ENCODE data around the gene FAM47E.

The FAM47E gene

GRCh38 chr4:76251441-76252270 is at the start of gene FAM47E:
TSS of gene FAM47E (plus strand) at chr4:76251721. CDS start at chr4:76251747, 26 bp downstream.
- no peak for DNase-seq (ENCODE audit: low read depth in 2 of 2, low spot score in 1 of 2)

GRCh38 chr4:76203541-76203940 is 48.0 kb upstream of the FAM47E start:
- no peak for DNase-seq (ENCODE audit: low read depth in 2 of 2, low spot score in 1 of 2)

GRCh38 chr4:76204936-76205335 is 46.6 kb upstream of the FAM47E start:
- no peak for DNase-seq (ENCODE audit: low read depth in 2 of 2, low spot score in 1 of 2)

- DNase-seq (ENCODE audit: low read depth in 2 of 2, low spot score in 1 of 2) = no peak
These were observed 46.0 kb upstream of the FAM47E start for GRCh38 chr4:76205476-76205875.

GRCh38 chr4:76206222-76206942 is 45.1 kb upstream of the FAM47E start:
- no peak for DNase-seq (ENCODE audit: low read depth in 2 of 2, low spot score in 1 of 2)

- DNase-seq (ENCODE audit: low read depth in 2 of 2, low spot score in 1 of 2) = no peak
These were observed 44.0 kb upstream of the FAM47E start for GRCh38 chr4:76207549-76207948.

- DNase-seq (ENCODE audit: low read depth in 2 of 2, low spot score in 1 of 2) = no peak
These were observed 43.3 kb upstream of the FAM47E start for GRCh38 chr4:76208005-76208765.

- DNase-seq (ENCODE audit: low read depth in 2 of 2, low spot score in 1 of 2) = no peak
These were observed 41.6 kb upstream of the FAM47E start for GRCh38 chr4:76209881-76210280.

- DNase-seq (ENCODE audit: low read depth in 2 of 2, low spot score in 1 of 2) = no peak
These were observed 41.1 kb upstream of the FAM47E start for GRCh38 chr4:76210452-76210851.

GRCh38 chr4:76211769-76212708 is 39.5 kb upstream of the FAM47E start:
- DNase-seq (ENCODE audit: low read depth in 2 of 2, low spot score in 1 of 2) = no peak

GRCh38 chr4:76212851-76213414 is 38.6 kb upstream of the FAM47E start:
- no peak for DNase-seq (ENCODE audit: low read depth in 2 of 2, low spot score in 1 of 2)

GRCh38 chr4:76213415-76214176 is 37.9 kb upstream of the FAM47E start, which contains the start of gene SCARB2:
TSS of gene SCARB2 (minus strand) at chr4:76213824. CDS start at chr4:76213543, 281 bp downstream.
- DNase-seq (ENCODE audit: low read depth in 2 of 2, low spot score in 1 of 2) = peak in 1 of 2 donors; percentile 44

- no peak for DNase-seq (ENCODE audit: low read depth in 2 of 2, low spot score in 1 of 2)
These were observed 37.3 kb upstream of the FAM47E start for GRCh38 chr4:76214177-76214675.

GRCh38 chr4:76215077-76215476 is 36.4 kb upstream of the FAM47E start:
- DNase-seq (ENCODE audit: low read depth in 2 of 2, low spot score in 1 of 2) = no peak

- DNase-seq (ENCODE audit: low read depth in 2 of 2, low spot score in 1 of 2) = no peak
These were observed 35.0 kb upstream of the FAM47E start for GRCh38 chr4:76216524-76216923.

GRCh38 chr4:76216975-76217814 is 34.3 kb upstream of the FAM47E start:
- DNase-seq (ENCODE audit: low read depth in 2 of 2, low spot score in 1 of 2) = no peak

- no peak for DNase-seq (ENCODE audit: low read depth in 2 of 2, low spot score in 1 of 2)
These were observed 32.0 kb upstream of the FAM47E start for GRCh38 chr4:76219299-76220055.

- DNase-seq (ENCODE audit: low read depth in 2 of 2, low spot score in 1 of 2) = no peak
These were observed 27.4 kb upstream of the FAM47E start for GRCh38 chr4:76224171-76224570.

All from stimulated activated CD8-positive, alpha-beta memory T cell treated with anti-CD3 and anti-CD28 coated beads, Interleukin-4, amount 100 ng/mL, for 4 hours (primary cell).